GM21825 (cell line): ENCODE measurements around the gene CXXC4.

Source experiments
- ATAC-seq: cut with Tn5 transposase; IDR thresholded peaks from one replicate; pipeline ENCODE4 v1.9.1; 2021; ENCODE audit warnings: mild to moderate bottlenecking, moderate library complexity; ENCODE audit not compliant: unreplicated experiment

The CXXC4 gene

GRCh38 chr4:104424475-104424941 is 70.2 kb downstream of the CXXC4 start:
- ATAC-seq: no peak

DNA sequence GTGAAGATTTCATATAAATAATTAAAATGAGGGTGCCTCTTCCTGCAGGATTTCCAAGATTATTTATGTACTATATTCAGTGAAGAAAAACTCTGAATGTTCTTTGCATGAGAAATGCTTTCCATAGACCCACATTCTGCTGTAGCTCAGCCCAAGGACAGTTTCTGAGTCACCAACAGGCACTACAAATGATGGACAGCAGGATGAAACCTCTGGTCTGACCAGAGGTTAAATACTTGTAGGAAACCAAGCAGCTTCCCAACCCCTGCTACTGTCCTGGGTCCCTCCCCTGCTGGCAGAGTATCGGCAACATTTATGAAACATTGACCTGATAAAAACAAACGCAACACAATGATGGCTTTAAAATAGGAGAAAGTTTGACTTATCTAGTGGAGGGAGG is 73.1 kb downstream of the CXXC4 start:
- no peak for ATAC-seq

DNA sequence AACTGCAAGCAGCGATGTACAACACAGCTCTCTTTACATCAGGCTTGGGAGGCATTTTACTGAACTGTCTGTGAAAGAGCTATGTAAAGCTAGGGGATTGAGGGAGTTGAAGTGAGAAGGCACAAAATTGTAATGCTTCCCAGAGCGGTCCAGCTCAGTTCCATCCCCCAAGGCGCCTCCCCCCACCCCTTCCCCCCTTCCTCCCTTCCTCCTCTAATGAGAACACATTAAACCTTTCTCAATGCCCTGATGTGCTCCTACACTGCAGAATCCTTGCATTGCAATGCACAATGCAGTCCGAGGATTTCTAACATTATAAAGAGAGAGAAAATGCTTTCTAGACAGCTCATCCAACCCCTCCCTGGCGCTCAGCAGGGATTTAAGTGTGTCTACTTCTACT is 73.9 kb downstream of the CXXC4 start:
- no peak for ATAC-seq
